GM20000 (cell line): Measurements from ENCODE around the gene ZC3H12A.
A peak's percentile ranks its signal among the peaks of the same experiment; 100 is the strongest.

ENCODE experiments used
- DNase-seq: peaks from one replicate; pipeline ENCODE4 v3.0.0; 2012; ENCODE audit warnings: low spot score
- CTCF ChIP-seq: IDR thresholded peaks from 2 replicates; pipeline ENCODE4 v1.5.1; 2012; ENCODE audit warnings: mild to moderate bottlenecking, control low read depth; ENCODE audit errors: extremely low read depth, missing control alignments

Gene ZC3H12A

DNA sequence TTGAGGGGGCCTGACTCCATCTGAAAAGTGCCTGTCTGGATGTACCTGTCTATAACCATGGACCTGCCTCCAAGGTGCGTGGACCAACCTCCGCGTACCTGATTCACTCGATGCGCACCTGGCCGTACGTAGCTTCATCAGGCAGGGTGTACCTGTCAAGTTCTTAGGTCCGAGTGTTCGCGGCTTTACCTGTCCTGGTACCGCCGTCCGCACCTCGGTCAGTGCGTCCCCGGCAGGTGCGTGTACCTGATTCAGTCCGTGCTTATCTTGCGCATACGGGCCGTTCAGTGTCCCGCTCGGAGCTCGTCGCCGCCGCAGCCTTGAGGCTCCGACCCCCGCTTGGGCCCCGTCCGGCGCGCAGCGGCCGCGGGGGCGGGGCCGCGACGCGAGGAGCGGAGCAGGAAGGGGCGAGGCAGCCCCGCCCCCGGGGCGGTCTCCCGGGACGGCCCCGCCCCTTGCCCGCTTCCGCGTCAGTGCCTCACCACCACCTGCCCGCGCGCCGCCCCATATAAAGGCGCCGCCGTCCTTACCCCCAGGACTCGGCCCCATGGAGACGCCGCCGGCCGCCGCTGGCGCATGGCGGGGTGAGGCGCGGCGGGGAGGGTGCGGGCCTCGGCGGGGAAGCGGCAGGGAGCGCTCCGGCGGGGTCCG lies at the start of gene ZC3H12A:
Gene ZC3H12A, plus strand, starts transcription at position 535 of the 651 bp plus-strand sequence. CDS start 917 bp downstream, outside the sequence.
- no peak for TF ChIP-seq CTCF

GRCh38 chr1:37425221-37425620 lies 49.2 kb upstream of the ZC3H12A start:
- TF ChIP-seq CTCF, result no peak
- DNase-seq, result no peak

More for the DNA sequence above, at the start of gene ZC3H12A:
- peak; percentile 100 for DNase-seq

- DNase-seq, result no peak
- TF ChIP-seq CTCF, result no peak
Measured at GRCh38 chr1:37429029-37429428, 45.4 kb upstream of the ZC3H12A start.

DNA sequence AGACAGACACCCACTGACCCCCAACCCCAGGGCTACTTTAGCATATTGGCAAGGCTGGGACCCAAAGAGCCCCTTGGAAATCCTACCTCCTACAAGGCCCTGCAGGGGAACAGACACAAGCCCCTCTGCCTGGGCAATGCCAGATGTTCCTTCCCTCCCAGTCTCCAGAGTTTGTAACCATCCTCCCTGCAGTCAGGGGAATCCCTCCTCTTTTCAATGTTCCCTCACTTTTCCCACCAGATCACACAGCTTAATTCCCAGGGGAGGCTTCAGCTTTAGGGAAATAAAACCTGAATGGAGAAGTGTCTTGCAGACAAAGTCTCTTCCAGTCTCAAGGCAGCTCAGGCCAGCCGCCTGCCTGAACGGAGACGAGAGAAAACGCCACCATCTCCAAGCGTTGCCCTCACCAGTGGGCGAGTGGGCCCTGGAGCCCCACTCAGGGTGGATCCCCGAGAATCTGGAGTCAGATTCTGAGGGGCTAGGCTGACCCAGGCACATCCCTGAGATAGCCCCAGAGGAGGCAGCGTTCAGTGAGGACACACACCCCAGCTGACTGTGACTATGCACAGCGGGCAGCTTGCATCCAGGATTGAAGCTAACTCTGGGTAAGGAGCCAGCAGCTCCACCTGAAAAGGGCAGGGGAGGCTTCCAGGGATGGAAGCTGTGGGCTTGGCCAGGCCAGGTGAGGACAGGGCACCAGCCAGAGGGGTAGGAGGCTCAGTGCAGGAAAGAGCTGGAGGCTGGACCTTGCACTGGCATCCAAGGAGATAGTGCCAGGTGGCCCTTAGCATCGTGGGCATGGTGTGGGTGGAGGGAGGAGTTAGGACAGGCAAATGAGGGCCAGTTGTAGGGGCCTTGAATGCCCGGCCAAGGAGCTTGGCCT lies 44.0 kb upstream of the ZC3H12A start:
- TF ChIP-seq CTCF, result no peak
- DNase-seq, result no peak

DNA sequence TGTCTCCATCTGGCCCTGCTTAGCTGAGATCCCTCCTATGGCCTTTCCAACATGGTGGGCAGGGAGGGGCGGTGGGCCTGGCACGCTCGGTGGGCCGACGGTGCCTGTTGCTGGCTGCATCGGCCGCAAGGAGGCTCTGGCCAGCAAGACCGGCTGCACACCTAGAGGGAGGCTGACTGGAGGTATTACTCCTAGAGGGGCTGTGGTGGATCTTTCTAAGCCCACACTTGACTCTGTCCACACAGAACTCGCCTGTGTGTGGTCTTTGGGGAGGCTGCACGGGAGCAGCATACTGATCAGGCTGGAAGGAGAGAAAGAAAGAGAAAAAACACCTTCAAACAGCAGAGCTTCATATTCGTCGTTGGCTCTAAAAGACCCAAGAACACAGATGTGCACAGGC lies 41.7 kb upstream of the ZC3H12A start:
- DNase-seq, result no peak
- no peak for TF ChIP-seq CTCF

DNA sequence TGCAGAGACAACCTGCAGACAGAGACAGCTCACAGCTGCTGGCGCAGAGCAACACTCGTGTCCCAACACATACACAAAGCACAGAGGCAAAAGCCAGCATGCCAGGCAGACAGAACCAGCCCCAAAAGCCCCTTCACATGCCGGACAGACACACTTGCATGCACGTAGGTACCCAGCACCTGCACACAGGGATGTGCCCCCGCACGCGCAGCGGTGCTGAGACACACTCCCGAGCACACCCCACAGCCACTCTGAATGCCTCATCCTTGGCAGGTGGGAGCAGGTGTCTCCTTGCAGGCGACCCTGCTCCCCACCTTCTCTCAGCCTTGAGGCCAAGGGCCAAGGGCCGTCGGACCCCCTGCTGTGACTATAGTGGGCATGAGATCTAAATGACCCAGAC lies 41.2 kb upstream of the ZC3H12A start:
- no peak for DNase-seq
- no peak for TF ChIP-seq CTCF
